Measurements from ENCODE around the gene KAZN.

Gene KAZN

DNA sequence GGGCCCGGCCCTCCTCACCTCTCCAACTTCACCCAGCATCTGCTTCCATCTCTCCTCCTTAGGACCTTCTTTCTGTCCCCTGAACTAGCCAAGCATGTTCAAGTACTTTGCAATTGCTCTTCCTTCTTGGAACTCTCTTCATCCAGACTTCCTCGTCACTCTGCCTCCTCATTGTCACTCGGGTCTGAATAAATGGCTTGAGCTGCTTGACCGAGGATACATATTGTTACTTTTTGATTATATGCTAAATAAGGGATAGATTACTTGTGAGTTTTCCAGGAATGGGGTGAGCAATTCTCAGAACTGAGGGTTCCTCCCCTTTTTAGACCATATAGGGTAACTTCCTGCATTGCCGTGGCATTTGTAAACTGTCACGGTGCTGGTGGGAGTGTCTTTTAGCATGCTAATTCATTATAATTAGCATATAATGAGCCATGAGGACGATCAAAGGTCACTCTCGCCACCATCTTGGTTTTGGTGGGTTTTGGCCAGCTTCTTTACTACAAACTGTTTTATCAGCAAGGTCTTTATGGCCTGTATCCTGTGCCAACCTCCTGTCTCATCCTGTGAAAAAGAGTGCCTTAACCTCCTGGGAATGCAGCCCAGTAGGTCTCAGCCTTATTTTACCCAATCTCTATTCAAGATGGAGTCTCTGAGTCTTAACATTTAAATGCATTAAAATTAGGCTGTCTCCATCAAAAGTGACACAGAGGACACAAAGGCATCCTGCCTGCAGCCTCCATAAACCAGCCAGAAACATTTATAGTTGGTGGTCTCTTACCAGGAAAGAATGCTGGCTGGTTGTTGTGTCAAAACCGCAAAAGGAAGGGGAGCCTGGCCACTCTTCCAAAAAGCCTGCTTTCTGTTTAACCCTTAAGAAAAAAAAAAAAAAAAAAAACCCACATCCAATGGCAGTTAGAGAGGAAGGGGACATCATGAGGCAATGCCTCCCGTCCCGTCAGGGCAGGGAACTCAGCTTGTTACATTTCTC lies 179.3 kb downstream of the KAZN start:
- DNase-seq, result no peak

DNA sequence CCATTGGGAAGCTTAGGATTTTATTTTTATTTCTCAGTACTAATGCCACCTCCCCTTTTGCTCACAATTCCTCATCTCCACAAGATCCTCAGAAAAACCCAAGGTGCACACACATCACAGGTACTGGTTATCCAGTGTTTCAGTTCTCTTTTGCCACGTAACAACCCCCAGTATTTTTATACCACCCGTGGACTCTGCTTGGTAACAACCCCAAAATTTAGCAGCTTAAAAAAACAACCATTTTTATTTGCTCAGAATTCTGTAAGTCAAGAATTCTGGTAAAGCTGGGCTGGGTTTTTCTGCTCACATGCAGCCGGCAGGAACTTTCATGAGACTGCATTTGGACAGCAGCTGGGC lies 180.0 kb downstream of the KAZN start:
- DNase-seq, result no peak

- DNase-seq, result no peak
Observed at GRCh38 chr1:14778898-14779865, 180.7 kb downstream of the KAZN start.

DNA sequence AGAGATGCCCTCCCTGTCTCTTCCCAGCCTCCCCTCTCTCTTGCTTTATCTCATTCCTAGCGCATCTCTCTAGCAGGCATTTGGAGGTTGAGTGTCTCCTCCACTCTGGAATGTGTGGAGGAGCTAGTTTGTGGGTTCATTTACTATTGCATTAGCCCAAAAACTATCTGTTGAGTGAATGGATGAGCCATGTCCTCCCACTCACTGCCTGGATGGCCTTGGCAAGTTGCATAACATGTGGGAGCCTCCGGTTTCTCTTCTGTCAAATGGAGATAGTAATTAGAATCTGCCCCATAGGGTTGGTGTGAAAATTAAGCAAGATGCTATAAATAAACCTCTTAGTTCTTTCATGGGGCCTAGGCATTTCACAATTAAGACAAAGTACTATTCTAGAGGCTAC lies 181.8 kb downstream of the KAZN start:
- no peak for DNase-seq

DNA sequence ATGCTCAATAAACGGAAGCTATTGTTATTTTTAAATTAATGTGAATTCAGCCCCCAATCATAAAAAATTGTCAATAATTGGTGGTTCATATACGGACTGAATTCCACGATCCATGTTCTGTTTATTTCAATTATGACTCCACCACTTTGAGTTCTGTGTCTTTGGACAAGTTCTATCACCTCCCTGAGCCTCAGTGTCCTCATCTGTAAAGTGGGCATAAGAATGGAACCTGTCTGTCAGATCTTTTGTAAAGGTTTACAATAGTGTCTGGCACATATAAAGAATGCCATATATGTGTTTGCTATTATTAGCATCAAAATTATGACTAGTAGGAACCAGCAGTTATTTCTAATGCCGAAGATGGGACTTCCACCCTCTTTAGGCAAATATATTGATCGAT lies 183.3 kb downstream of the KAZN start:
- no peak for DNase-seq

GRCh38 chr1:14782741-14783591 lies 184.5 kb downstream of the KAZN start:
- DNase-seq, result no peak

DNA sequence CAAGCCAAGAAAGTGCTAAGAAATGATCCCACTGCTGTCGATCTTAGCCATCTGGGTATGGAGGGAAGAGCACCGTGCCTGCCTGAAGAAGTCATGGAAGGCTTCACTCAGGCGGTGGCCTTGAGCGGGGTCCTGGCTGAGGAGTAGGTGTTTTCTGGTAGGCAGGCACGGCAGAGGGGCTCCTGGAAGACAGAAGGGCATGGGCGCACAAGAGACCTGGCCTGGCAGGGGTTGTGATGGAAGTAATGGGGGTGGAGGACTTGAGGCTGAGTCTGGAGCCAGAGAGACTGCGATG lies 185.1 kb downstream of the KAZN start:
- no peak for DNase-seq

DNA sequence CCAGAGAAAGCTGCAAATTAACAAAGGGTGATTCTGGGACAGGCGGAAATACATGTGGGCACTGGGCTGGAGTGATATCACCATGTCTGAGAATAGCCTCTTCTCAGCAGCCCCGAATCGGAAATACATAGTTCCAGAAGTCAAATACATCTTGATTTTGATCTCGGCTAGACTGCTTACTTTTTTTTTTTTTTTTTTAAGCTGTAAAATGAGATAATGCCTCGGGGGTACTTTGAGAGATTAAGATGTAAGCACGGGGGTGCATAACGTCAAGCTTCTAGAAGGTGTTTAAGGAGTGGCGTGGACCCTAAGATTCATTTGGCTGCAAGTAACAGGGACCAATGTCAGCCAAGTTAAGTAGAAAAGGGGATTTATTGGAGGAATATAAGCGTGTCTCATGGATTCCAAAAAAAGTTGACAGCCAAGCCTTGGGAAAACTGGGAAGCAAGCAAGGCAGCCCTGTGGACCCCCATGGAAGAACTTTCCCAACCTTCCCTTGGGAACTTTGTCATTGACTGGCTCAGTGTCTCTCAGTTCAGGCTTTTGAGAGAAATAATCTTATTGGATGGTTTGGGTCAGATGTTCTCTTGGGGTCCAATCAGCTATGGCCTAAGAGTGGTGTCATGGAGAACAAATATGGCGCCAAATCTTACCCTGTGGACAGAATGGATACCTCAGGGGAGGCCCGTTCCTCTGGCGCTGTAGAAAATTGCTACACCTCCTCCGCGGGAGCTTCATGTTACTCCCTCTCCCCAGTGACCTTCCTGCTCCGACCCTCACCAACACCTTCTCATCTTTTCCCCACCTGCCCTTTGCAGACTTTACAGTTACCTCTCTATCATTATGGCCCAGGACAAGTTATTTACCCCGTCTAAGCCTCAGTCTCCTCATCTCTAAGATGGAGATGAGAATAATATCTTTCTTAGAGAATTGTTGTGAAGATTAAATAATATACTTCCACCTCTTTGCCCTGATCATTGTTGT lies 186.6 kb downstream of the KAZN start:
- no peak for DNase-seq

DNA sequence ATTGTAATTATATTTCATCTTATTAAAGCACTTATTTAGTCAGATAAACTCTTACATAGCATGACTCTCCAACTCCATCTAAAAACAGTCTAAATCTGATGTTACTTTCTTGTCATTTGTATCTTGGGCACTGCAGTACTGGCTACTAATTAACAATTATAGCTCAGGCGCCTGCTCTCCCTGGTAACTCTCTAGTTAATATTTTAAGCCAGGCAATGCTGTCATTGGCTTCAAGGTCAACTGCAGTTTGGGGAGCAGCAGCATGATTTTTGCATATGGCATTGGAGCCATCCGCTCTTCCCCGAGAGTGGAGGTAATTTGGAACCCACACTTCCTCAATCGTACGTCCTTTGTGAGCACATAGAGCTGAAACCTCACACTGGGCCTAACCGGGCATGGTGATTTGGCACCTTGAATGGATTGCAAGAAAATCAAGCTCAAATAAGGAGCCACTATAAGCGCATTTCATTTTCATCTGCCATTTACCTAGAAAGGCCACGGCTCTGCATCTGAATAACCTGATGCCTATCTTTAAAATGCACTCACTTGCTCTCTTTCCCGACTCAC lies 187.7 kb downstream of the KAZN start:
- no peak for DNase-seq

DNA sequence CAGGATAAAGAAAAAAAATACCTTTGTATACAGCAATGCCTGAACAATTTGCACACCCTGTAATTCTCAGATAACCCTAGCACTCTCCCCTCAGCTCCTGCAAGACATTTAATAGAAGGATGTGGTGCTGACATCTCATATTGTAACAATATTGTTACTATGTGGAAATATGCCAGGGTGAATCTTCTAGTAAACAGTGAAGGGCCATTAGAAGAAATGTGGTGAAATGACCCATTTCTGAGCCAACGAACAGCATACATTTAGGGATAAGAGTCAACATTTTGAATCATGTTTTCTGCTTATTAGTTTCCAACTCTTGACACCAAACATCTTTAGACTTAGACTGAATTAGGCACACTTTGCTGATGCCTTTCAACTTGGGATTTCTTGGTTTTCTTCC lies 188.2 kb downstream of the KAZN start:
- no peak for DNase-seq

- DNase-seq, result no peak
Observed at GRCh38 chr1:14787604-14788003, 189.1 kb downstream of the KAZN start.

GRCh38 chr1:14788080-14788479 lies 189.6 kb downstream of the KAZN start:
- DNase-seq, result no peak

GRCh38 chr1:14790982-14791381 lies 192.5 kb downstream of the KAZN start:
- no peak for DNase-seq

- no peak for DNase-seq
Observed at GRCh38 chr1:14791654-14792053, 193.2 kb downstream of the KAZN start.

- no peak for DNase-seq
Observed at GRCh38 chr1:14794136-14794768, 195.8 kb downstream of the KAZN start.

DNA sequence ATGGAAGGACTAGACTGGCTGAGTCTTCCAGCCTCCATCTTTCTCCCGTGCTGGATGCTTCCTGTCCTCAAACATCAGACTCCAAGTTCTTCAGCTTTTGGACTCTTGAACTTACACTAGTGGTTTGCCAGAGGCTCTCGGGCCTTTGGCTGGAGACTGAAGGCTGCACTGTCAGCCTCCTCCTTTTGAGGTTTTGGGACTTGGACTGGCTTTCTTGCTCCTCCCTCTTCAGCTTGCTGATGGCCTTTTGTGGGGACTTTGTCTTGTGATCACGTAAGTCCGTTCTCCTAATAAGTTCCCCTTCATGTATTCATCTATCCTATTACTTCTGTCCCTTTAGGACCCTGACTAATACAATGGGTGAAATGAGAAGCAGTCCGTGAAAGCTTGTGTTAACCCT lies 196.4 kb downstream of the KAZN start:
- DNase-seq, result no peak

- no peak for DNase-seq
Observed at GRCh38 chr1:14795589-14795988, 197.1 kb downstream of the KAZN start.

GRCh38 chr1:14800014-14800413 lies 201.5 kb downstream of the KAZN start:
- no peak for DNase-seq

DNA sequence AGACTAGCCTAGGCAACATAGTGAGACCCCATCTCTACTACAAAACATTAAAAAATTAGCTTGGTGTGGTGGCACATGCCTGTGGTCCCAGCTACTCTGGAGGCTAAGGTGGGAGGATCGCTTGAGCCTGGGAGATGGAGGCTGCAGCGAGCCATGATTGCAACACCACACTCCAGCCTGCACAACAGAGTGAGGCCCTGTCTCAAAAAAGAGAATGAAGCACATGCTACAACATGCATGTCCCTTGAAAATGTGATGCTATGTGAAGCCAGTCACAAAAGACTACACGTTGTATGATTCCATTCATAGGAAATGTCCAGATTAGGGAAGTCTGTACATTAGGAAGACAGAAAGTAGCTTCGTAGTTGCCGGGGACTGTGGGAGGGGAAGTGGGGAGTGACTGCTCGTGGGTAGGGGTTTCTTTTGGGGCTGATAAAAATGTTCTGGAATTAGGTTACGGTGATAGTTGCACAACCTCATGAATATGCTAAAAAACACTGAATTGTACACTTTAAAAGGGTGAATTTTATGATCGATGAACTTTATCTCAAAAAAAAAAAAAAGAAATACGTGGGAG lies 202.1 kb downstream of the KAZN start:
- DNase-seq, result no peak

- no peak for DNase-seq
Observed at GRCh38 chr1:14803002-14803789, 204.7 kb downstream of the KAZN start.
